Stimulated activated CD8-positive, alpha-beta memory T cell treated with anti-CD3 and anti-CD28 coated beads, Interleukin-12 subunit alpha, Interleukin-12 subunit beta, amount 100 ng/mL, for 1 hour (primary cell): ENCODE data around the gene TTC7B.

Experiments used
- DNase-seq: peaks from one replicate; pipeline ENCODE4 v3.0.0-alpha.2; 2020; ENCODE audit warnings: low read depth

Gene TTC7B

GRCh38 chr14:90647473-90648005 lies 168.7 kb downstream of the TTC7B start:
- no peak for DNase-seq

GRCh38 chr14:90645842-90646443 lies 170.3 kb downstream of the TTC7B start:
- DNase-seq = no peak

GRCh38 chr14:90644882-90645281 lies 171.3 kb downstream of the TTC7B start:
- no peak for DNase-seq

DNA sequence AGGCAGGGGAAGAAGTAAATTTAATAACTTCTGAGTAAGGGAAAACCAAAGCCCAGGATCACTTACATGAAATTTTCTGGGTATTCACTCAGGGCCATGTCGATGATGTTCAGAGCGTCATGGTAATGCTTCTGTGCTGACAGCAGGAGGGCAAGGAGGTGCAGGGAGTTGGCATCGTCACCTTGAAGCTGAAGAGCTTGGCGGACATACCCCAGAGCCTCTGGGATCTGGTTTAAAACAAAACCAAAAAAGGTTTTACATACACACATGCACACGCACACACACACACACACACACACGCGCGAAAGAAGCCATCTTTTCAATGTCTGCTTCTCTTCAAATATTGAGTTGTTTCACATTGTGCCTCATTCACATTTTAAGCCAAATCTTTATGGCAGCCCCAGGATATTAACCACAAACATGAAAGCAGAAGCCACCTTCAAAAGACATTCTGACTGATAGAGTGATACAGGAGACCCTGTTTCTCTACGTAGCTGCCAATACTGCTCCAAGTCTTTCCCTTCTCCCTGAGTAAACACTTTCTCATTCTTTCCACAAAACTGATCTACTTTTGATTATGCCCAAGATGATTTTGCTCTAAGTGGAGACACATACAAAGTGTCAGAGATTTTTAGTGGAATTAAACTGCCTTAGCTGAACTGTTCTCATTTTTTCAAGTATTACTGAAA lies 172.1 kb downstream of the TTC7B start:
- DNase-seq = no peak

- DNase-seq = no peak
These were observed 173.9 kb downstream of the TTC7B start for GRCh38 chr14:90642244-90642717.

GRCh38 chr14:90641615-90642243 lies 174.5 kb downstream of the TTC7B start:
- DNase-seq = no peak

DNA sequence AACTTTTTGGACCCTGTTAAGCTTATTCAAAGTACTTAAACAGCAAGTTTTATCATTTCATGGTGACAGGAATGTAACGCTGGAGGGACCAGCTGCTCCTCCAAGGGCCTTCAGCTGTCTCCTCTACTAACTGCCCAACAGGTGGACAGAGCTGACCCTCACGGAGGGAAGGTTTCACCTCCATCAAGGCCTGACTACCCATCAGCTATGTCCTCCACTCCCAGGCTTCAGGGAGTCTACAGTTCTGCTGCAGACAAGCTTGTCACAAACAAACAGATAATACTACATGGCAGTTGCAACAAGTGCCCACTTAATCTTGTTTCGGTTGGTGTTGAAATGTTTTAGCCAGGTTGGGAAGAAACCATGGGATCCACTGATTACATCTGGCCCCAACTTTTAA lies 175.1 kb downstream of the TTC7B start:
- DNase-seq = no peak

DNA sequence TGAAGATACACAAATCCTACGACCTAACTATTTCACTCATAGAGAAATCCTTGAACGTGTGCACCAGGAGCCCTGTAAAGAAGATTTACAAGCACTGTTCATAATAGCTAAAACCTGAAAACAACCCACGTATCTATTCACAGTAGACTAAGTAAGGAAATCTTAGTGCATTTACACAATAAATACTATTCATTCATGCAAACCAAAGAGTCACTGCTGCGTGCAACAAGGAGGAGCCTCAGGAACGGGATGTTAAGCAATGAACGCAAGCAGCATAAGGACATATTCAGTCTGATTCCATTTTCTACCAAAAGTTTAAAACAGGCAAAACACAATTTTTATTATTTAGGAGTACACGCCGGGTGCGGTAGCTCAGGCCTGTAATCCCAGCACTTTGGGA lies 176.6 kb downstream of the TTC7B start:
- no peak for DNase-seq

DNA sequence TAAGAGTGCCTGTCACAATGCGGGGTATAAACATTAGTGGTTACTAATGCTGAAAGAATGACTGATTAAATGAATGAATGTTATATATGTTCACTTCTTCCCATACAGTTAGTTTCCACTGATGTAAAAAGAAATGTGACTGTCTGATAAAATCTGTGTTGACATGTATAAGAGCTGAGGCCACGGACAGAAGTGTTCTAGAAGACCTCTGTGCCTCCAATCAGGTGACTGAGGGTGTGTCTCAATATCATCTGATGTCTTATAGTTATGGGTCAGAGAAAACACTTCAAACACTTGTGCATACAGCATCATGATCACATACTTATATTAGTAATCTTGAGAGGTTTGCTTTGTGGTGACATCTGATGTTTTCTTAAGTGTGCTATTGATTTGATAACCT lies 183.4 kb downstream of the TTC7B start:
- DNase-seq = no peak

DNA sequence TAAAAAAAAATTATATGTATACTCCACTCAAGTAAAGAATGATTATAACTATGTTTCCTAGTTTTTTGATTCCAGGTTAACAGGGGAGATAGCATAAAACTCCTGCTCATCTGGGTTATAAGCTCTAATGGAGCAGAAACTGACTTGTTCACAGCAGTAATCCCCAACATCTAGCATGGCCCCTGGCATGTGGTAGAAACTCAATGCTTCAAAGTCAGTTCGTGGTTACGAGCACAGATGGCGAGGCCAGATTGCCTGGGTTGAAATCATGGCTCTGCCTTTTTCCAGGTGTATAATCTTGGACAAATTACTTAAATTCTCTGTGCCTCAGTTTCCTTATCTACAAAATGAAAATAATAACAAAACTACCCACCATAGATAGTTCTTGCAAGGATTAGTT lies 183.8 kb downstream of the TTC7B start:
- no peak for DNase-seq

DNA sequence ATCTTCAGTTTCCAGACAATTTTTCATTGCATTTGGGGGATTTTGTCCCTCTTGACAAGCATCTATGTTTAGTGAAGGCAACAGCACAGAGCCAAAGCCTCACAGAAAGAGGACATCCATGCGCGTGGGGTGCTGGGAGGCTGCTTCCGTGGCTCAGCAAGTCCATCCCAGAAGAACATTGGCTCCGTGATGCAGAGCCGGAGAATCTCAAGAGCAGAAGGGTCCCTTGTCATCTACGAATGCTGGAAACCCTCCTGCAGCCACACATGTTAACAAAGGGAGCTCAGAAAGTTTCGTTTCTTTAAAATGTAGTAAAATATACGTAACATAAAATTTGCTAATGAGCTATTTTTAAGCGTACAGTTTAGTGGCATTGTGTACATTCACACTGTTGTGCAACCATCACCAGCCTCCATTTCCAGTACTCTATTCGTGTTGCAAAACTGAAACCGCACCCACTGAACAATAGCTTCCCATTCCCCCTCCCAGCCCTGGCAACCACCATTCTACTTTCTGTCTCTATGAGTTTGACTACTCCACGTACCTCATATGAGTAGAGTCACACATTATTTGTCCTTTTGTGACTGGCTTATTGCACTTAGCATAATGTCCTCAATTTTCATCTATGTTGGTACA lies 185.9 kb downstream of the TTC7B start:
- DNase-seq = no peak

- DNase-seq = no peak
These were observed 186.8 kb downstream of the TTC7B start for GRCh38 chr14:90629471-90629870.

- DNase-seq = no peak
These were observed 187.4 kb downstream of the TTC7B start for GRCh38 chr14:90628825-90629224.

GRCh38 chr14:90627478-90627877 lies 188.8 kb downstream of the TTC7B start:
- DNase-seq = no peak

- DNase-seq = no peak
These were observed 189.7 kb downstream of the TTC7B start for GRCh38 chr14:90626550-90626949.

DNA sequence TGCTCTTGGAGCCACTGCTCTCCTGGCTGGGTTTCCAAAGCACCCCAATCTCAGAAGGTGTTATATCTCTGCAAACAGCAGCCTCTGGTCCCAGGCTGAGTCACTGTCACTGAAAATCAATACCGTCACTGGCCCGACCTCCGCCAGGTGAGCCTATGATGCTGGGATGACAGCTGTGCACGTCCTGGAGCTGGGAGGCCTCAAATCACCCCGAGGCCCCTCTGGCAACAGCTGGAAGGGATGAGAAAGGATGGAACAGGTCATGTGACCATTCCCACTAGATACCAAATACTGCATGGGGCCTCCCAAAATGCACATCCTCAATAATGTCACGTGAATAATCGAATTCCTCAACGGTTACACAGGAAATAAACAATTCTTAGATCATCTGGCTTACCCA lies 190.8 kb downstream of the TTC7B start:
- DNase-seq = no peak

GRCh38 chr14:90624732-90625400 lies 191.4 kb downstream of the TTC7B start:
- no peak for DNase-seq

DNA sequence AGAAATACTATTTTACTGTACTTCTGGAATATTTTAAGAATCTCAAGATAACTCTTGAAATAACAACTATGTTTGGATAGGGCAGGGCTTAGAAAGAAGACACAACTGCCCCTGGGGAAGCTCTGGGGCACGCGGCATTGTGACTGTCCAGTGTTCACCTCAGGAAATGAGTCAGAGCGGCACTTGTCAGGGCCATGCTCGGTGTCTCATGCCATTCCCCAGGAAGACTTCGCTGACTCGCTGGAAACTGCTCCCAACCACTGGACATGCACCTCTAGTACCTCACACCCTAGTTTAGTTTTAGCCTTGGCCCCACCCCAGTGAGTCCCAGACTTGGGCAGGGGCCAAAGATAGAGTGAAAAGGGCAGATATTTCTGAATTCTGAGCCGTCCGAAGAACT lies 192.0 kb downstream of the TTC7B start:
- no peak for DNase-seq

DNA sequence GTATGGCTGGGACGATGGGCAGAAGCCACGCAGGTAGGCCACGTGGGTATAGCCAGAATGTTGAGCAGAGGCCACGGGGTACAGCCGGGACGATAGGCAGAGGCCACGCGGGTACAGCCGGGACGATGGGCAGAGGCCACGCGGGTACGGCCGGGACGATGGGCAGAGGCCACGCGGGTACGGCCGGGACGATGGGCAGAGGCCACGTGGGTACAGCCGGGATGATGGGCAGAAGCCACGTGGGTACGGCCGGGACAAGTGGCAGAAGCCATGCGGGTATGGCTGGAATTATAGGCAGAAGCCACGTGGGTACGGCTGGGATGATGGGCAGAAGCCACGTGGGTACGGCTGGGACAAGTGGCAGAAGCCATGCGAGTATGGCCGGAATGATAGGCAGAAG lies 195.0 kb downstream of the TTC7B start:
- DNase-seq = no peak

DNA sequence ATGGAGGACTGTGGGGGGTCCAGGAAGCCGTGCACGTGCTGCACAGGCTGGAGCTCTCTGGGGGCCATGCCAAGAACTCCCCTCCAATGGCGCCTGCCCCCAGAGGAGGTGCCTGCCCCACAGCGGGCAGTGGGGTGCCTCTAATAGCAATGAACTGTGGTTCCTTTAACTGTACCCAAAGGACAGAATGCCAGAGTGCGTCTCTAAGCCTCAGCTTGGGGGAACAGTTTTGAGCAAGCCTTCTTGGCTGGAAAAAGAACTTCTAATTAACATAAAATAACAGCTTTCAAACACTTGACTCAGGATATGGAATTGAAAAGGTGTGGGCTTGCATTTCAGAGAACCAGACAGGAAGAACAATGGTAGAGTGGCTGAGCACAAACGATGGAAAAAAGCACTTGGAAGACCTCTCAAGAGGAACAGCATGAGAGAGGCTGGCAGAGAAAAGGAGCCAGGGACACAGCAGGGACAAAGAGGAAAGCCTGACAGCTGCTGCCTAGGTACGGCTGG lies 195.6 kb downstream of the TTC7B start:
- no peak for DNase-seq

GRCh38 chr14:90619911-90620310 lies 196.3 kb downstream of the TTC7B start:
- no peak for DNase-seq

- no peak for DNase-seq
These were observed 198.3 kb downstream of the TTC7B start for GRCh38 chr14:90617961-90618360.
